SK-N-SH (cell line): ENCODE results near the gene GLOD4. TPM values are rescaled to one million over a fixed set of nuclear protein-coding genes. Genes with fewer than 3 reads are reported as not detected.

Experiments
- CTCF ChIA-PET: fragments of 300-600, 350-600 bp; formaldehyde crosslinking; extraction: SDS; loops from one replicate; lab custom pipeline; 2021; lab: Yijun Ruan, JAX
- POLR2A ChIA-PET: fragments of 350-600 bp; sonication (Branson Sonifier 250); formaldehyde crosslinking; extraction: SDS; loops from one replicate; lab custom pipeline; 2020; ENCODE audit warnings: antibody characterized with exemption, inconsistent platforms; lab: Yijun Ruan, JAX
- DNase-seq: peaks from one replicate; pipeline ENCODE4 v3.0.0; 2012
- H2AFZ ChIP-seq: fragments of 200-600 bp; sonication (generic); 2 replicates; pipeline ENCODE4 v1.8.1; 2016; ENCODE audit warnings: antibody characterized with exemption, mild to moderate bottlenecking, low read depth
- H3F3A ChIP-seq: fragments of 200-600 bp; sonication (generic); replicated peaks from 2 replicates; pipeline ENCODE3; 2016; ENCODE audit warnings: antibody characterized with exemption, mild to moderate bottlenecking; ENCODE audit not compliant: insufficient read depth
- H3K27ac ChIP-seq, 2 experiments: fragments of 200-500 bp in 1 of 2; fragments of 200-600 bp in 1 of 2; sonication (Bioruptor generic) in 1 of 2; sonication (generic), shearing (Covaris generic) in 1 of 2; 2 replicates each; pipeline versions ENCODE4 v1.5.1 to v1.6.1; 2014 to 2016; ENCODE audit warnings: low read depth in 2 of 2, inconsistent platforms in 1 of 2, low read length in 1 of 2, mild to moderate bottlenecking in 1 of 2, mixed read lengths in 1 of 2
- H3K27me3 ChIP-seq: fragments of 200-600 bp; sonication (generic), shearing (Covaris generic); 2 replicates; pipeline ENCODE4 v1.6.1; 2016; ENCODE audit warnings: mixed run types; ENCODE audit not compliant: insufficient read depth
- H3K36me3 ChIP-seq, 2 experiments: fragments of 200-500 bp in 1 of 2; fragments of 200-600 bp in 1 of 2; sonication (Bioruptor generic) in 1 of 2; sonication (generic) in 1 of 2; replicated peaks in 1 of 2; 2 replicates each; pipeline versions ENCODE3 to v1.5.1; 2014 to 2016; ENCODE audit warnings: low read length in 1 of 2, mild to moderate bottlenecking in 1 of 2; ENCODE audit not compliant: insufficient read depth in 2 of 2, control insufficient read depth in 1 of 2
- H3K4me1 ChIP-seq, 2 experiments: fragments of 200-500 bp in 1 of 2; fragments of 200-600 bp in 1 of 2; sonication (Bioruptor generic) in 1 of 2; sonication (generic), shearing (Covaris generic) in 1 of 2; 2 replicates each; pipeline versions ENCODE4 v1.5.1 to v1.6.1; 2014 to 2016; ENCODE audit warnings: low read depth in 1 of 2, low read length in 1 of 2, mixed run types in 1 of 2; ENCODE audit not compliant: insufficient read depth in 2 of 2, control insufficient read depth in 1 of 2
- H3K4me2 ChIP-seq: fragments of 200-600 bp; sonication (generic), shearing (Covaris generic); 2 replicates; pipeline ENCODE4 v1.6.1; 2017; ENCODE audit warnings: mixed run types
- H3K4me3 ChIP-seq, 2 experiments: fragments of 200-500 bp in 1 of 2; fragments of 200-600 bp in 1 of 2; sonication (Bioruptor generic) in 1 of 2; sonication (generic), shearing (Covaris generic) in 1 of 2; 2 replicates each; pipeline versions ENCODE4 v1.5.1 to v1.8.1; 2014 to 2016; ENCODE audit warnings: low read depth in 2 of 2, inconsistent platforms in 1 of 2, low read length in 1 of 2, mild to moderate bottlenecking in 1 of 2, mixed read lengths in 1 of 2, moderate library complexity in 1 of 2
- H3K79me2 ChIP-seq: fragments of 200-600 bp; sonication (generic); 2 replicates; pipeline ENCODE4 v1.8.1; 2017; ENCODE audit warnings: mild to moderate bottlenecking; ENCODE audit not compliant: insufficient read depth
- H3K9ac ChIP-seq: fragments of 200-600 bp; sonication (generic); 2 replicates; pipeline ENCODE4 v1.6.1; 2017; ENCODE audit warnings: mixed run types
- H3K9me2 ChIP-seq: fragments of 200-600 bp; sonication (generic); 2 replicates; pipeline ENCODE4 v1.6.1; 2017; ENCODE audit warnings: mixed run types
- H3K9me3 ChIP-seq: fragments of 200-600 bp; sonication (generic); 2 replicates; pipeline ENCODE4 v1.6.1; 2017; ENCODE audit warnings: mixed run types, mild to moderate bottlenecking, moderate library complexity
- H4K20me1 ChIP-seq: fragments of 200-600 bp; sonication (generic); 2 replicates; pipeline ENCODE4 v1.6.1; 2017; ENCODE audit warnings: mild to moderate bottlenecking, mixed run types; ENCODE audit not compliant: insufficient read depth
- CHD2 ChIP-seq: fragments of 150-350 bp; IDR thresholded peaks from 2 replicates; pipeline ENCODE4 v1.6.1; 2018; ENCODE audit warnings: low read length; ENCODE audit not compliant: partially characterized antibody
- ELF1 ChIP-seq: IDR thresholded peaks from 2 replicates; pipeline ENCODE4 v1.4.0; 2012
- EZH2phosphoT487 ChIP-seq: fragments of 200-600 bp; sonication (generic); IDR thresholded peaks from 2 replicates; pipeline ENCODE4 v1.6.1; 2017; ENCODE audit warnings: low read depth, mixed run types, mild to moderate bottlenecking, antibody characterized with exemption, moderate library complexity, borderline replicate concordance
- FOSL2 ChIP-seq: IDR thresholded peaks from 2 replicates; pipeline ENCODE4 v1.4.0; 2012; ENCODE audit warnings: low read depth, mild to moderate bottlenecking, moderate library complexity, borderline replicate concordance
- FOXJ3 ChIP-seq: sonication (generic); formaldehyde crosslinking; IDR thresholded peaks from 2 replicates; pipeline ENCODE4 v1.5.1; 2020; ENCODE audit warnings: mild to moderate bottlenecking, missing genetic modification reagents
- GATA2 ChIP-seq: sonication (generic); formaldehyde crosslinking; IDR thresholded peaks from 2 replicates; pipeline ENCODE4 v1.5.0; 2020; ENCODE audit warnings: mild to moderate bottlenecking, missing genetic modification reagents
- JUND ChIP-seq: IDR thresholded peaks from 2 replicates; pipeline ENCODE4 v1.4.0; 2012
- MEF2A ChIP-seq: IDR thresholded peaks from 2 replicates; pipeline ENCODE4 v1.4.0; 2012; ENCODE audit warnings: low read depth, borderline replicate concordance
- MXI1 ChIP-seq: IDR thresholded peaks from 2 replicates; pipeline ENCODE4 v1.6.1; 2012; ENCODE audit warnings: mild to moderate bottlenecking, low read depth, low read length, improper control_type of control experiment
- RAD21 ChIP-seq: IDR thresholded peaks from 2 replicates; pipeline ENCODE4 v1.6.1; 2012; ENCODE audit warnings: mild to moderate bottlenecking, low read length
- RXRA ChIP-seq: IDR thresholded peaks from 2 replicates; pipeline ENCODE4 v1.4.0; 2012; ENCODE audit warnings: low read depth, mild to moderate bottlenecking, borderline replicate concordance
- SIN3A ChIP-seq: IDR thresholded peaks from 2 replicates; pipeline ENCODE4 v1.6.1; 2012; ENCODE audit warnings: low read depth, mild to moderate bottlenecking, low read length, moderate library complexity, borderline replicate concordance
- SMC3 ChIP-seq: IDR thresholded peaks from 2 replicates; pipeline ENCODE4 v1.6.1; 2012; ENCODE audit warnings: low read depth, low read length, improper control_type of control experiment
- WGBS: methylation state at CpG from one replicate; pipeline ENCODE4 v1.1.6; 2017; ENCODE audit warnings: low lambda C conversion rate; 5-methylcytosine and 5-hydroxymethylcytosine counted together
- polyA plus RNA-seq, 3 experiments: library from polyadenylated mRNA; depleted of rRNA; stranded (reverse); fragments of >200 nt; gene quantifications; 2 replicates each; pipeline ENCODE4 v1.2.3, GENCODE V29; 2012
- TF ChIP-seq, protein P1 (sequence below): IDR thresholded peaks from 2 replicates; pipeline ENCODE4 v1.4.0; 2012; ENCODE audit warnings: low read depth, borderline replicate concordance
- TF ChIP-seq, protein P2 (sequence below): IDR thresholded peaks from 2 replicates; pipeline ENCODE4 v1.6.1; 2012; ENCODE audit warnings: mild to moderate bottlenecking, low read depth, low read length, moderate library complexity
- TF ChIP-seq, protein P3 (sequence below): fragments of 200-600 bp; sonication (generic); IDR thresholded peaks from 2 replicates; pipeline ENCODE4 v1.6.1; 2017; ENCODE audit warnings: antibody characterized with exemption, mild to moderate bottlenecking, moderate library complexity

GLOD4 gene
- polyA plus RNA-seq, 1 of the 3 experiments (the other 2 are of a cell fraction), result 34.3 TPM

DNA sequence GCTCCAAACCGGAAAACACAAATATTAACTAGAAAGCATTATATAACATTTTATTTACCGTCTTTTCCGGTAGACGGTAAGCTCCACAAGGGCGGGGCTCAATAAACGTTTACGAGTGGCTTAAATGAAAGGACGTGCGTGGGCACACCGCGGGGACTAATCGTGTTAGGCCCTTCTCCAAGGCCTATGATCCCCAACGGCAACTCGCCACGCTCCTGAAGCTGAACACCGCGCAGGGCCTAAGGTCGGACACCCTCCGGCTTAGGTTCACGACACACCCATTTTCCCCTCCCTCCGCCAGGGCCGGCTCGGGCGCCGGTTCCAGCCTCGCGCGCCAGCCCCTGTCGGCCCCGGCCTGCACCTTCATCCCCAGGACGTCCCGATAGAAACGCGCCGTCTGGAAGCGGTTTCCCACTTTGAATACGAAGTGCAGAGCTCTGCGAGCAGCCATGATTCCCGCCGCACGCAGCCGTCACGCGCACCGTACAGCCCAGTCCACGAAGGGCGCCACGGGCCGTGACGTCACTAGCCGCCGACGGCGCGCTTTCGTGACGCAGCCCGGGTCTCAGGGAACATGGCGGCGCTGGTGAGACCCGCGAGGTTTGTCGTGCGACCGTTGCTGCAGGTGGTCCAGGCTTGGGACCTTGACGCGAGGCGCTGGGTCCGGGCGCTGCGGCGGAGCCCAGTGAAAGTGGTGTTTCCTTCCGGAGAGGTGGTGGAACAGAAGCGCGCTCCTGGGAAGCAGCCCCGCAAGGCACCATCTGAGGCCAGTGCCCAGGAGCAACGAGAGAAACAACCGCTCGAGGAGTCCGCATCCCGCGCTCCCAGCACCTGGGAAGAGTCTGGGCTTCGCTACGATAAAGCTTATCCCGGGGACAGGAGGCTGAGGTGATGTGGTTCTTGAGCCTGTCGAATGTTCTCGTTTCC, at the start of gene GLOD4, which contains the start of gene MRM3 (continued):
- TF ChIP-seq, protein P1, sequence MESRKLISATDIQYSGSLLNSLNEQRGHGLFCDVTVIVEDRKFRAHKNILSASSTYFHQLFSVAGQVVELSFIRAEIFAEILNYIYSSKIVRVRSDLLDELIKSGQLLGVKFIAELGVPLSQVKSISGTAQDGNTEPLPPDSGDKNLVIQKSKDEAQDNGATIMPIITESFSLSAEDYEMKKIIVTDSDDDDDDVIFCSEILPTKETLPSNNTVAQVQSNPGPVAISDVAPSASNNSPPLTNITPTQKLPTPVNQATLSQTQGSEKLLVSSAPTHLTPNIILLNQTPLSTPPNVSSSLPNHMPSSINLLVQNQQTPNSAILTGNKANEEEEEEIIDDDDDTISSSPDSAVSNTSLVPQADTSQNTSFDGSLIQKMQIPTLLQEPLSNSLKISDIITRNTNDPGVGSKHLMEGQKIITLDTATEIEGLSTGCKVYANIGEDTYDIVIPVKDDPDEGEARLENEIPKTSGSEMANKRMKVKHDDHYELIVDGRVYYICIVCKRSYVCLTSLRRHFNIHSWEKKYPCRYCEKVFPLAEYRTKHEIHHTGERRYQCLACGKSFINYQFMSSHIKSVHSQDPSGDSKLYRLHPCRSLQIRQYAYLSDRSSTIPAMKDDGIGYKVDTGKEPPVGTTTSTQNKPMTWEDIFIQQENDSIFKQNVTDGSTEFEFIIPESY, result peak; percentile 53; the same call in 1 of the 2 replicates
- peak; percentile 90 for TF ChIP-seq CHD2

DNA sequence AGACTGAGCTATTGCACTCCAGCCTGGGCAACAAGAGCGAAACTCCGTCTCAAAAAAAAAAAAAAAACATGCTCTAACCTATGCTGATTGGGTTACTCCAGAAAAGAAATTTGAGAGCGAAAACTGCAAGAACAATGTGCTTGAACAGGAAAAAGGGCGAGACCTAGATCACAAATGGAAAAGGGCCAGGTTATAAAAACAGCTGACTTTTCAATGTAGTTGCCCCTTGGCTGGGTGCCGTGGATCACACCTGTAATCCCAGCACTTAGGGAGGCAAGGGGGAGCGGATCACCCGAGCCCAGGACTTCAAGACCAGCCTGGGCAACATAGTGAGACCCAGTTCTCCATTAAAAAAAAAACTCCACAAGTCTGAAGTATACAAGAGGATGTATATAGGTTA, 48.9 kb upstream of the GLOD4 start:
- Histone ChIP-seq H3K79me2 (no peaks in the 10 kb centered on the region), H3K36me3 (no peaks in the 10 kb centered on the region), H2AFZ (no peak overlapping the region), H3K4me3 (no peak overlapping the region), H3K27me3 (peaks cover 21% of the 10 kb centered on the region; the same call in 1 of the 2 replicates), H3F3A (no peaks in the 10 kb centered on the region), H3K4me1 (no peaks in the 10 kb centered on the region), H3K27ac (no peak overlapping the region), H4K20me1 (no peaks in the 10 kb centered on the region), H3K4me2 (no peak overlapping the region), H3K9ac (no peak overlapping the region), H3K9me2 (no peaks in the 10 kb centered on the region), H3K9me3 (no peaks in the 10 kb centered on the region)
- CTCF ChIA-PET, result interaction anchor here (0.9 to 1.1 kb wide), 2 partner anchors 11 to 17 kb away, joined by 3 read pairs; no protein-coding TSS in a partner anchor
- WGBS, result 55% methylated on average over 7 of the region's 7 CpGs
- no peak for DNase-seq
- POLR2A ChIA-PET, result no interaction called here
- no peak for TF ChIP-seq FOSL2
- TF ChIP-seq, protein P2, sequence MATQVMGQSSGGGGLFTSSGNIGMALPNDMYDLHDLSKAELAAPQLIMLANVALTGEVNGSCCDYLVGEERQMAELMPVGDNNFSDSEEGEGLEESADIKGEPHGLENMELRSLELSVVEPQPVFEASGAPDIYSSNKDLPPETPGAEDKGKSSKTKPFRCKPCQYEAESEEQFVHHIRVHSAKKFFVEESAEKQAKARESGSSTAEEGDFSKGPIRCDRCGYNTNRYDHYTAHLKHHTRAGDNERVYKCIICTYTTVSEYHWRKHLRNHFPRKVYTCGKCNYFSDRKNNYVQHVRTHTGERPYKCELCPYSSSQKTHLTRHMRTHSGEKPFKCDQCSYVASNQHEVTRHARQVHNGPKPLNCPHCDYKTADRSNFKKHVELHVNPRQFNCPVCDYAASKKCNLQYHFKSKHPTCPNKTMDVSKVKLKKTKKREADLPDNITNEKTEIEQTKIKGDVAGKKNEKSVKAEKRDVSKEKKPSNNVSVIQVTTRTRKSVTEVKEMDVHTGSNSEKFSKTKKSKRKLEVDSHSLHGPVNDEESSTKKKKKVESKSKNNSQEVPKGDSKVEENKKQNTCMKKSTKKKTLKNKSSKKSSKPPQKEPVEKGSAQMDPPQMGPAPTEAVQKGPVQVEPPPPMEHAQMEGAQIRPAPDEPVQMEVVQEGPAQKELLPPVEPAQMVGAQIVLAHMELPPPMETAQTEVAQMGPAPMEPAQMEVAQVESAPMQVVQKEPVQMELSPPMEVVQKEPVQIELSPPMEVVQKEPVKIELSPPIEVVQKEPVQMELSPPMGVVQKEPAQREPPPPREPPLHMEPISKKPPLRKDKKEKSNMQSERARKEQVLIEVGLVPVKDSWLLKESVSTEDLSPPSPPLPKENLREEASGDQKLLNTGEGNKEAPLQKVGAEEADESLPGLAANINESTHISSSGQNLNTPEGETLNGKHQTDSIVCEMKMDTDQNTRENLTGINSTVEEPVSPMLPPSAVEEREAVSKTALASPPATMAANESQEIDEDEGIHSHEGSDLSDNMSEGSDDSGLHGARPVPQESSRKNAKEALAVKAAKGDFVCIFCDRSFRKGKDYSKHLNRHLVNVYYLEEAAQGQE, result no peak
- TF ChIP-seq GATA2 (CRISPR knock-in tag), result no peak
- no peak for TF ChIP-seq RXRA
- TF ChIP-seq FOXJ3 (CRISPR knock-in tag), result no peak
- TF ChIP-seq RAD21, result no peak
- TF ChIP-seq SIN3A, result no peak
- no peak for TF ChIP-seq MEF2A
- TF ChIP-seq SMC3, result no peak
- no peak for TF ChIP-seq EZH2phosphoT487
- TF ChIP-seq, protein P3, sequence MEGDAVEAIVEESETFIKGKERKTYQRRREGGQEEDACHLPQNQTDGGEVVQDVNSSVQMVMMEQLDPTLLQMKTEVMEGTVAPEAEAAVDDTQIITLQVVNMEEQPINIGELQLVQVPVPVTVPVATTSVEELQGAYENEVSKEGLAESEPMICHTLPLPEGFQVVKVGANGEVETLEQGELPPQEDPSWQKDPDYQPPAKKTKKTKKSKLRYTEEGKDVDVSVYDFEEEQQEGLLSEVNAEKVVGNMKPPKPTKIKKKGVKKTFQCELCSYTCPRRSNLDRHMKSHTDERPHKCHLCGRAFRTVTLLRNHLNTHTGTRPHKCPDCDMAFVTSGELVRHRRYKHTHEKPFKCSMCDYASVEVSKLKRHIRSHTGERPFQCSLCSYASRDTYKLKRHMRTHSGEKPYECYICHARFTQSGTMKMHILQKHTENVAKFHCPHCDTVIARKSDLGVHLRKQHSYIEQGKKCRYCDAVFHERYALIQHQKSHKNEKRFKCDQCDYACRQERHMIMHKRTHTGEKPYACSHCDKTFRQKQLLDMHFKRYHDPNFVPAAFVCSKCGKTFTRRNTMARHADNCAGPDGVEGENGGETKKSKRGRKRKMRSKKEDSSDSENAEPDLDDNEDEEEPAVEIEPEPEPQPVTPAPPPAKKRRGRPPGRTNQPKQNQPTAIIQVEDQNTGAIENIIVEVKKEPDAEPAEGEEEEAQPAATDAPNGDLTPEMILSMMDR, result no peak
- TF ChIP-seq ELF1, result no peak
- no peak for TF ChIP-seq MXI1
- TF ChIP-seq JUND, result no peak
